Liver (tissue), 3 donors: Measurements from ENCODE around the gene XCL1.

Experiments
- HNF4G ChIP-seq: IDR thresholded peaks from 2 replicates; pipeline ENCODE4 v1.6.1; 2016; ENCODE audit warnings: antibody characterized with exemption
- RAD21 ChIP-seq, 2 donors: IDR thresholded peaks; 2 replicates each; pipeline ENCODE4 v1.6.1; 2016; ENCODE audit warnings: antibody characterized with exemption in 2 of 2, mild to moderate bottlenecking in 2 of 2
- YY1 ChIP-seq: IDR thresholded peaks from 2 replicates; pipeline ENCODE4 v1.6.1; 2016; ENCODE audit warnings: antibody characterized with exemption, mild to moderate bottlenecking
- TF ChIP-seq, protein P1 (sequence below): IDR thresholded peaks from 2 replicates; pipeline ENCODE4 v1.6.1; 2016; ENCODE audit warnings: antibody characterized with exemption
- TF ChIP-seq, protein P2 (sequence below): fragments of 150-350 bp; IDR thresholded peaks from 2 replicates; pipeline ENCODE4 v1.5.1; 2017; ENCODE audit warnings: improper control_type of control experiment, low read depth, low read length; ENCODE audit not compliant: missing input control
- TF ChIP-seq, protein P3 (sequence below): IDR thresholded peaks from 2 replicates; pipeline ENCODE4 v1.6.1; 2016; ENCODE audit warnings: antibody characterized with exemption
- donor health status: healthy.
- donor health status: healthy.

DNA sequence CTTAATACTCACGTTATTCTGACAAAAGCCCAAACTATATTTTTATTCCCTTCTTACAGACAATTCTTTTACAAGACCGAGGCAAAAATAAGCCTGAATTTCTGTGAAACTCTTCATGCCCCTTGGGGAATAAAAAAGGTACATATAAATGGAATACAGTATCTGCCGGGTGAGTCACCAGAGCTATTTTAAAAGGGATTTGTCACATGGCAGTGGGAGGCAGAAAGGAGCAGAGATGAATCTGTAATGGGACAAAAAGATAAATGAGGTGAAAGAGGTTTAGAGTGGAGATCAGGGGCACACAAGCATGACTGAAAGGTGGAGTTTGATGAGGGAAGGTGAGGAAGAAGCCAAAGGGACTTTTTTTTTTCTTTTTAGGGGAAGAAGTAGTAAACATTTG, 8.8 kb downstream of the XCL1 start:
- TF ChIP-seq, protein P1, sequence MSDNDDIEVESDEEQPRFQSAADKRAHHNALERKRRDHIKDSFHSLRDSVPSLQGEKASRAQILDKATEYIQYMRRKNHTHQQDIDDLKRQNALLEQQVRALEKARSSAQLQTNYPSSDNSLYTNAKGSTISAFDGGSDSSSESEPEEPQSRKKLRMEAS: no peak
- TF ChIP-seq, protein P2, sequence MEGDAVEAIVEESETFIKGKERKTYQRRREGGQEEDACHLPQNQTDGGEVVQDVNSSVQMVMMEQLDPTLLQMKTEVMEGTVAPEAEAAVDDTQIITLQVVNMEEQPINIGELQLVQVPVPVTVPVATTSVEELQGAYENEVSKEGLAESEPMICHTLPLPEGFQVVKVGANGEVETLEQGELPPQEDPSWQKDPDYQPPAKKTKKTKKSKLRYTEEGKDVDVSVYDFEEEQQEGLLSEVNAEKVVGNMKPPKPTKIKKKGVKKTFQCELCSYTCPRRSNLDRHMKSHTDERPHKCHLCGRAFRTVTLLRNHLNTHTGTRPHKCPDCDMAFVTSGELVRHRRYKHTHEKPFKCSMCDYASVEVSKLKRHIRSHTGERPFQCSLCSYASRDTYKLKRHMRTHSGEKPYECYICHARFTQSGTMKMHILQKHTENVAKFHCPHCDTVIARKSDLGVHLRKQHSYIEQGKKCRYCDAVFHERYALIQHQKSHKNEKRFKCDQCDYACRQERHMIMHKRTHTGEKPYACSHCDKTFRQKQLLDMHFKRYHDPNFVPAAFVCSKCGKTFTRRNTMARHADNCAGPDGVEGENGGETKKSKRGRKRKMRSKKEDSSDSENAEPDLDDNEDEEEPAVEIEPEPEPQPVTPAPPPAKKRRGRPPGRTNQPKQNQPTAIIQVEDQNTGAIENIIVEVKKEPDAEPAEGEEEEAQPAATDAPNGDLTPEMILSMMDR: no peak
- TF ChIP-seq YY1 (no peak), HNF4G (no peak), RAD21 (IDR thresholded peaks at IDR 0.05) (no peak)
- TF ChIP-seq, protein P3, sequence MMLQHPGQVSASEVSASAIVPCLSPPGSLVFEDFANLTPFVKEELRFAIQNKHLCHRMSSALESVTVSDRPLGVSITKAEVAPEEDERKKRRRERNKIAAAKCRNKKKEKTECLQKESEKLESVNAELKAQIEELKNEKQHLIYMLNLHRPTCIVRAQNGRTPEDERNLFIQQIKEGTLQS: no peak
